OCI-LY1 (cell line): ENCODE results near the gene CHCHD3.

Experiments
- H2AFZ ChIP-seq: fragments of 200-600 bp; sonication (generic), shearing (Covaris generic); 2 replicates; pipeline ENCODE4 v1.6.0; 2014; ENCODE audit warnings: antibody characterized with exemption, mild to moderate bottlenecking, low read length
- H3F3A ChIP-seq: fragments of 200-600 bp; sonication (generic), shearing (Covaris generic); 2 replicates; pipeline ENCODE4 v1.6.0; 2014; ENCODE audit warnings: mild to moderate bottlenecking, antibody characterized with exemption, low read length, moderate library complexity; ENCODE audit not compliant: insufficient read depth
- H3K27ac ChIP-seq: fragments of 200-600 bp; sonication (generic); 2 replicates; pipeline ENCODE4 v1.5.1; 2014; ENCODE audit warnings: low read length, mixed run types, mild to moderate bottlenecking, low read depth; ENCODE audit not compliant: poor library complexity, severe bottlenecking
- H3K27me3 ChIP-seq: fragments of 200-600 bp; sonication (generic); 2 replicates; pipeline ENCODE4 v1.6.0; 2014; ENCODE audit warnings: antibody characterized with exemption, mild to moderate bottlenecking, low read length, moderate library complexity; ENCODE audit not compliant: insufficient read depth
- H3K36me3 ChIP-seq: fragments of 200-600 bp; sonication (generic); 2 replicates; pipeline ENCODE4 v1.6.1; 2014; ENCODE audit warnings: mild to moderate bottlenecking, antibody characterized with exemption, low read length, moderate library complexity, mixed read lengths; ENCODE audit not compliant: insufficient read depth
- H3K4me1 ChIP-seq: fragments of 200-600 bp; sonication (generic); 2 replicates; pipeline ENCODE4 v1.5.1; 2014; ENCODE audit warnings: mild to moderate bottlenecking, low read length, moderate library complexity; ENCODE audit not compliant: insufficient read depth, severe bottlenecking
- H3K4me2 ChIP-seq: fragments of 200-600 bp; sonication (generic), shearing (Covaris generic); 2 replicates; pipeline ENCODE4 v1.6.1; 2014; ENCODE audit warnings: low read length
- H3K4me3 ChIP-seq: fragments of 200-600 bp; sonication (generic); 2 replicates; pipeline ENCODE4 v1.5.1; 2014; ENCODE audit warnings: low read length, low read depth, mild to moderate bottlenecking, mixed read lengths; ENCODE audit not compliant: poor library complexity, severe bottlenecking
- H3K79me2 ChIP-seq: fragments of 200-600 bp; shearing (Covaris generic); 2 replicates; pipeline ENCODE4 v1.6.1; 2016; ENCODE audit warnings: mixed run types, low read length, mixed read lengths; ENCODE audit not compliant: insufficient read depth
- H3K9ac ChIP-seq: fragments of 200-600 bp; sonication (generic), shearing (Covaris generic); 2 replicates; pipeline ENCODE4 v1.6.1; 2014; ENCODE audit warnings: mild to moderate bottlenecking, low read length, mixed read lengths
- H3K9me2 ChIP-seq: fragments of 200-600 bp; sonication (generic), shearing (Covaris generic); 2 replicates; pipeline ENCODE4 v1.6.1; 2014; ENCODE audit warnings: low read depth, mild to moderate bottlenecking, low read length, mixed read lengths
- H3K9me3 ChIP-seq: fragments of 200-600 bp; shearing (Covaris generic); 2 replicates; pipeline ENCODE4 v1.6.1; 2014; ENCODE audit warnings: low read length, mixed read lengths
- H4K20me1 ChIP-seq: fragments of 200-600 bp; sonication (generic), shearing (Covaris generic); 2 replicates; pipeline ENCODE4 v1.6.0; 2016; ENCODE audit warnings: mild to moderate bottlenecking, low read length; ENCODE audit not compliant: insufficient read depth
- CTCF ChIP-seq: fragments of 200-600 bp; sonication (generic), shearing (Covaris generic); IDR thresholded peaks from 2 replicates; pipeline ENCODE4 v1.5.1; 2017; ENCODE audit warnings: mild to moderate bottlenecking, antibody characterized with exemption, low read length, moderate library complexity, mixed read lengths
- EZH2 ChIP-seq: fragments of 200-600 bp; sonication (generic), shearing (Covaris generic); IDR thresholded peaks from 2 replicates; pipeline ENCODE4 v1.8.0; 2017; ENCODE audit warnings: borderline replicate concordance, mixed run types, mild to moderate bottlenecking, antibody characterized with exemption, low read length, moderate library complexity, mixed read lengths

Gene CHCHD3

GRCh38 chr7:132942701-132943100, 139.2 kb downstream of the CHCHD3 start:
- peaks cover 5% of the 10 kb centered on the region; the same call in 1 of the 2 replicates for H3K36me3 ChIP-seq
- H3F3A ChIP-seq: no peaks in the 10 kb centered on the region
- no peak overlapping the region for H3K9ac ChIP-seq
- no peaks in the 10 kb centered on the region for H3K27me3 ChIP-seq
- H3K4me2 ChIP-seq: no peak overlapping the region
- H3K9me3 ChIP-seq: no peaks in the 10 kb centered on the region
- no peak overlapping the region for H3K27ac ChIP-seq
- no peaks in the 10 kb centered on the region for H4K20me1 ChIP-seq
- TF ChIP-seq CTCF (no peak), EZH2 (no peak)
- no peak overlapping the region for H3K4me3 ChIP-seq
- no peaks in the 10 kb centered on the region for H3K9me2 ChIP-seq
- no peaks in the 10 kb centered on the region for H3K4me1 ChIP-seq
- H3K79me2 ChIP-seq: no peaks in the 10 kb centered on the region
- no peak overlapping the region for H2AFZ ChIP-seq

DNA sequence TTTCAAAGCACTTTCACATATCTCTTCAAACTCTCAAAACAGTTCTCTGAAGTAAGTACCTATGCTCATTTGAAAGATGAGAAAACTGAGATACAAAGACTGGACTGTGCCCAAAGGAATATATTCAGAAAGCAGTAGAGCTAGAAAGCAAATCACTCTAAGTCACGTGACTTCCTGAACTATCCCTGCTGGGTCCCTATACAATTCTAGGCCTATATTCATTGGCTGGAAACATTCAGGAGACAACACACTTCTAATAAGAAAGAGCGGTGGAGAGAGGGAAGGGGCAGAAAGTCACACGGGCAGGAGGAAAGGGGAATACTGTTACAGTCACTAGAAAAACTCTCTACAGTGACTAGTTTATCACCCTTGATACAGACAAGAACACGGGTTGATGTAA, 140.0 kb downstream of the CHCHD3 start:
- no peak for TF ChIP-seq EZH2
- no peak for TF ChIP-seq CTCF
- Histone ChIP-seq H3F3A (no peaks in the 10 kb centered on the region), H3K4me3 (no peak overlapping the region), H2AFZ (no peak overlapping the region), H3K4me2 (no peak overlapping the region), H3K4me1 (no peaks in the 10 kb centered on the region), H3K27ac (no peak overlapping the region), H4K20me1 (no peaks in the 10 kb centered on the region), H3K9me2 (no peaks in the 10 kb centered on the region), H3K36me3 (peaks cover 5% of the 10 kb centered on the region; the same call in 1 of the 2 replicates), H3K79me2 (no peaks in the 10 kb centered on the region), H3K9me3 (no peaks in the 10 kb centered on the region), H3K27me3 (no peaks in the 10 kb centered on the region), H3K9ac (no peak overlapping the region)

DNA sequence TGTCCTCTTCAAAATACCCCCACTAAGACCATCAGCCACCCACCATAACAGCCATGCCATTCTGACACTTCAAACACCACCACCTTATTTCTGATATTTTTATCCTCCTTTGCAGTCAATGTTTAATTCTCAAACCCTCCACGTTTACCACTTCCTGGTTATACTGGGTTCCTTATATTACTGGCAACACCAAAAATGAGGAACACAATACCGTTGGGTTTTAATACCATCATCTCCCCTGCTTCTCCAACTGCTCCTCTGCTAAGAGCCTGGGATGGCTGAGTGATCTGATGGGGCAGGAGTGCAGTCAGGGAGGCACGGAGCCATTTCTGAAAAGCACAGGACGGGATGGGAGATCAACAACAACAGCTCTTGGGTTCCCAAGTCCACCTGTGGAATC, 140.5 kb downstream of the CHCHD3 start:
- Histone ChIP-seq H3K27me3 (no peaks in the 10 kb centered on the region), H3K79me2 (no peaks in the 10 kb centered on the region), H3K4me3 (no peak overlapping the region), H3K36me3 (peaks cover 8% of the 10 kb centered on the region), H3K9me3 (no peaks in the 10 kb centered on the region), H4K20me1 (no peaks in the 10 kb centered on the region), H3K4me2 (no peak overlapping the region), H3K4me1 (no peaks in the 10 kb centered on the region), H3K9ac (no peak overlapping the region), H2AFZ (no peak overlapping the region), H3F3A (no peaks in the 10 kb centered on the region), H3K27ac (no peak overlapping the region), H3K9me2 (no peaks in the 10 kb centered on the region)
- TF ChIP-seq EZH2 (no peak), CTCF (no peak)
